ENCODE measurements around the gene ADORA1. TPM values are rescaled to one million over a fixed set of nuclear protein-coding genes. Genes with fewer than 3 reads are reported as not detected.

Gene ADORA1
- total and polyA plus RNA-seq, 2 of the 13 experiments (the other 11 are each of a cell fraction or from before 2014, with no cell fraction given), result 0.11 TPM; not detected in 1

DNA sequence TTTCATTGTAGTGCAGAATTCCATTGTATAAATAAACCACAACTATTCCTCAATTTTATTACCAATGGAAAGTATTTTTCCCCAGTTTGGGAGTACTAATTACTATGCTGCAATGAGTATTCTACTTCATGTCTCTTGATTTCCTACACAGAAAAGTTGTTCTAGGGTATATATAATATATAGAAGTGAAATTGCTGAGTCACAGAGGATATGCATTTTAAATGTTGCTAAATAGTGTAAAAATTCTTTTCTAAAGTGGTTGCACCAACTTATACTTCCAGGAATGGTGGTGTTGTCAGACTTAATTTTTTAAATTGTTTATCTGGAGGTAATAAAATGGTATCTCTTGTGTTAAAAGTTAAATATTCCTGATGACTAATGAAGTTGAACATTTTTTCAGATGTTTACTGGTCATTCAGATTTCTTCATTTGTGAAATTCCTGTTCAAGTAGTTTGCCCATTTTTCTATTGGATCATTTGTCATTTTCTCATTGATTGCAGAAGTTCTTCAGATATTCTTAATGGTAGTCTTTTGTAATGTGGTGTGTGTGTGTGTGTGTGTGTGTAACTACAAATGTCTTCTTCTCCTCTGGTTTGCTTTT, 22.6 kb upstream of the ADORA1 start:
- Histone ChIP-seq H4K20me1 (ENCODE audit: insufficient read depth, low read length) (no peaks in the 10 kb centered on the region), H3K27me3 (ENCODE audit: control insufficient read depth in 1 of 2, insufficient read depth in 2 of 2, low read length in 2 of 2) (peaks cover 2% of the 10 kb centered on the region in 2 experiments; a peak in 2 of 5 replicates), H3K9ac (ENCODE audit: insufficient read depth, low read depth, low read length) (no peak overlapping the region), H3K4me2 (ENCODE audit: low read depth, low read length) (no peak overlapping the region), H3K9me3 (ENCODE audit: low read length) (no peaks in the 10 kb centered on the region), H3K4me1 (ENCODE audit: insufficient read depth, low read length) (peaks cover 8% of the 10 kb centered on the region), H3K27ac (ENCODE audit: extremely low read length, insufficient read depth, low read length) (no peak overlapping the region), H3K36me3 (replicated peaks in 1 of 2; ENCODE audit: control insufficient read depth in 1 of 2, insufficient read depth in 2 of 2, low read length in 2 of 2) (no peaks in the 10 kb centered on the region), H3K4me3 (replicated peaks in 1 of 3; ENCODE audit: insufficient read depth in 1 of 3, low read depth in 2 of 3, low read length in 3 of 3) (no peak overlapping the region), H3K79me2 (ENCODE audit: insufficient read depth, low read length) (no peaks in the 10 kb centered on the region), H2AFZ (ENCODE audit: low read length) (no peak overlapping the region)
- BruUV-seq (replicated peaks), result no TSS peak
- ATAC-seq (no peak), DNase-seq (ENCODE audit: low spot score) (no peak), FAIRE-seq (no peak)
- ChIA-PET POLR2A (no interaction called here), CTCF (ENCODE audit: low intra/inter-chr PET ratio, low total read pairs) (no interaction called here)
- in situ Hi-C loops (cut with HindIII; ENCODE audit: extremely low pct_ligation_motif_present, low pct_unique_long_range_greater_than_20kb), result no loop called here
- intact Hi-C loops (cut with micrococcal nuclease; ENCODE audit: unreplicated experiment), result loop anchor here (2.0 kb wide), 1 partner anchor 66 kb away; no protein-coding TSS in a partner anchor
- TF ChIP-seq ZBTB7B (CRISPR knock-in tag; IDR thresholded peaks at IDR 0.05) (no peak), NFE2L2 (IDR thresholded peaks at IDR 0.05; ENCODE audit: low read length) (peak; percentile 63)

DNA sequence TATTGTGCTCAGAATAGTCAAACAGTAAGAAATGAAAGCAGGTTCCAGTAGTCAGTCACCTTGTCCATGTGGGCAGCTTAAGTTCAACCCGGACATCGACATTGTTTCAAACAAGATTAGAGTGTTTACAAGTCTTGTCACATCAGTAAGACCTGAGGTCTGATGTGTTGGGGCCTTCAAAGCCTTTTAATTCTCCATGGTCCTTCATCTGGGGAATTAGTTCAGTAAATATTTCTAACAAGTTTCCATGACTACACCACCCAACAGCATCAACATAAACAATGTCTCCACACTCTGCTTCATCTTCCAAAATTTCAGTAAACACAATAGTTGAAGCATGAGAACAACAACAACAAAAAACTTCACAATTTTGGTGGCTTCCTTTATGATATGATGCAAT, 15.1 kb upstream of the ADORA1 start:
- 0% methylated on average over 2 of the region's 2 CpGs for WGBS (ENCODE audit: low lambda C conversion rate)
- H3K4me1 ChIP-seq (ENCODE audit: insufficient read depth, low read length), result no peaks in the 10 kb centered on the region
- H3K9me3 ChIP-seq (ENCODE audit: low read length), result no peaks in the 10 kb centered on the region
- intact Hi-C loops (cut with micrococcal nuclease; ENCODE audit: unreplicated experiment) (no loop called here), in situ Hi-C loops (cut with HindIII; ENCODE audit: extremely low pct_ligation_motif_present, low pct_unique_long_range_greater_than_20kb) (no loop called here)
- no peak overlapping the region for H3K9ac ChIP-seq (ENCODE audit: insufficient read depth, low read depth, low read length)
- no peak for FAIRE-seq
- TF ChIP-seq, protein P1, sequence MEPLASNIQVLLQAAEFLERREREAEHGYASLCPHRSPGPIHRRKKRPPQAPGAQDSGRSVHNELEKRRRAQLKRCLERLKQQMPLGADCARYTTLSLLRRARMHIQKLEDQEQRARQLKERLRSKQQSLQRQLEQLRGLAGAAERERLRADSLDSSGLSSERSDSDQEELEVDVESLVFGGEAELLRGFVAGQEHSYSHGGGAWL (CRISPR knock-in tag; IDR thresholded peaks at IDR 0.05), result no peak
- TF ChIP-seq SKI (IDR thresholded peaks at IDR 0.05; ENCODE audit: partially characterized antibody) (no peak), TAF1 (CRISPR knock-in tag; IDR thresholded peaks at IDR 0.05) (no peak), ZSCAN25 (CRISPR knock-in tag; IDR thresholded peaks at IDR 0.05) (no peak), ZBTB7B (CRISPR knock-in tag; IDR thresholded peaks at IDR 0.05) (no peak), MBD4 (IDR thresholded peaks at IDR 0.05; ENCODE audit: borderline replicate concordance, low read length) (no peak), ZNF264 (CRISPR knock-in tag; IDR thresholded peaks at IDR 0.05) (no peak), PAX8 (CRISPR knock-in tag; IDR thresholded peaks at IDR 0.05; ENCODE audit: borderline replicate concordance) (no peak), ZFP37 (CRISPR knock-in tag; IDR thresholded peaks at IDR 0.05; ENCODE audit: borderline replicate concordance) (no peak), ZMAT5 (CRISPR knock-in tag; IDR thresholded peaks at IDR 0.05; ENCODE audit: borderline replicate concordance, low read depth) (no peak)
- TF ChIP-seq, protein P2, sequence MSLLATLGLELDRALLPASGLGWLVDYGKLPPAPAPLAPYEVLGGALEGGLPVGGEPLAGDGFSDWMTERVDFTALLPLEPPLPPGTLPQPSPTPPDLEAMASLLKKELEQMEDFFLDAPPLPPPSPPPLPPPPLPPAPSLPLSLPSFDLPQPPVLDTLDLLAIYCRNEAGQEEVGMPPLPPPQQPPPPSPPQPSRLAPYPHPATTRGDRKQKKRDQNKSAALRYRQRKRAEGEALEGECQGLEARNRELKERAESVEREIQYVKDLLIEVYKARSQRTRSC (CRISPR knock-in tag; IDR thresholded peaks at IDR 0.05; ENCODE audit: low read depth), result no peak
- H4K20me1 ChIP-seq (ENCODE audit: insufficient read depth, low read length), result no peaks in the 10 kb centered on the region
- BruUV-seq (replicated peaks), result no TSS peak
- ATAC-seq, result no peak
- no peak overlapping the region for H3K4me2 ChIP-seq (ENCODE audit: low read depth, low read length)
- H3K27ac ChIP-seq (ENCODE audit: extremely low read length, insufficient read depth, low read length), result no peak overlapping the region
- no peaks in the 10 kb centered on the region for H3K36me3 ChIP-seq (replicated peaks in 1 of 2; ENCODE audit: control insufficient read depth in 1 of 2, insufficient read depth in 2 of 2, low read length in 2 of 2)
- H2AFZ ChIP-seq (ENCODE audit: low read length), result no peak overlapping the region
- no peak for DNase-seq (ENCODE audit: low spot score)
- POLR2A ChIA-PET, result no interaction called here
- H3K4me3 ChIP-seq (replicated peaks in 1 of 3; ENCODE audit: insufficient read depth in 1 of 3, low read depth in 2 of 3, low read length in 3 of 3), result no peak overlapping the region
- no peaks in the 10 kb centered on the region for H3K79me2 ChIP-seq (ENCODE audit: insufficient read depth, low read length)
- CTCF ChIA-PET (ENCODE audit: low intra/inter-chr PET ratio, low total read pairs), result no interaction called here
- peaks cover 0 to 13% of the 10 kb centered on the region in 2 experiments; a peak in 3 of 5 replicates for H3K27me3 ChIP-seq (ENCODE audit: control insufficient read depth in 1 of 2, insufficient read depth in 2 of 2, low read length in 2 of 2)

All from HepG2 (cell line).